ENCODE measurements around the gene HTR5A. TPM values are rescaled to one million over a fixed set of nuclear protein-coding genes. Genes with fewer than 3 reads are reported as not detected.

Gene HTR5A
- total and polyA plus RNA-seq, 2 donors (not counting 1 experiment from before 2014, with no cell fraction given) = not detected

GRCh38 chr7:155021699-155022145, 48.4 kb upstream of the HTR5A start:
- no peak for TF ChIP-seq EZH2 (IDR thresholded peaks at IDR 0.05; ENCODE audit: borderline replicate concordance, insufficient read depth, low read depth, low read length, poor library complexity, severe bottlenecking)
- 63% methylated on average over 4 of the region's 7 CpGs for WGBS (ENCODE audit: insufficient coverage)
- H3K27me3 Mint-ChIP-seq = peaks cover 18% of the 10 kb centered on the region

DNA sequence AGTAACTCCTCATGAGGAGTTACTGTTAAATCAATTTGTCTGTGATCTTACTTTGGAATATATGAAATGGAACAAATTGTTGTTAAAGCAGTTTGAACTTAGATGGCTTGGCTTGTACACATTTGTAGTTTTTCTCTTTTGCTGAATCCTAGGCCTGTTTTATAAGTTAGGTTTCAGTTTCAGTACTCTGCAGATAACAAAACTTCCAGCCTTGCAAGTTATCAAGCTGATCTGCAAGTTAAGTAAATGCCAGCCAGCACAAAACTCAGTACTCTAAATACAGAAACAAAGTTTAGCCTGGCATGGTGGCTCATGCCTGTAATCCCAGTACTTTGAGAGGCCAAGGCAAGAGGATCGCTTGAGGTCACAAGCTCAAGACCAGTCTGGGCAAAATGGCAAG, 42.2 kb upstream of the HTR5A start:
- WGBS (ENCODE audit: insufficient coverage) = 100% methylated on average over 1 of the region's 1 CpG
- H3K27ac Mint-ChIP-seq = no peak overlapping the region
- intact Hi-C loops (cut with micrococcal nuclease) = no loop called here

More at GRCh38 chr7:155021699-155022145, 48.4 kb upstream of the HTR5A start:
- no peak overlapping the region for H2AFZ ChIP-seq (ENCODE audit: insufficient read depth, low read depth, low read length, poor library complexity, severe bottlenecking)
- no peak overlapping the region for H3K27ac Mint-ChIP-seq
- no peaks in the 10 kb centered on the region for H3K4me1 Mint-ChIP-seq
- no peaks in the 10 kb centered on the region for H3K9me3 Mint-ChIP-seq (ENCODE audit: insufficient read depth)
- DNase-seq (no peak), ATAC-seq (ENCODE audit: low read depth) (no peak)
- no peaks in the 10 kb centered on the region for H3K79me2 ChIP-seq (ENCODE audit: control insufficient read depth, insufficient read depth, low read length)
- no peak overlapping the region for H3K4me2 ChIP-seq (replicated peaks; ENCODE audit: low read depth, low read length, poor library complexity, severe bottlenecking)
- H4K20me1 ChIP-seq (ENCODE audit: control insufficient read depth, insufficient read depth, low read length, poor library complexity, severe bottlenecking) = no peaks in the 10 kb centered on the region
- no peak overlapping the region for H3K27ac ChIP-seq (ENCODE audit: low read length in 2 of 2)
- POLR2A ChIA-PET = no interaction called here
- no peaks in the 10 kb centered on the region for H3K27me3 ChIP-seq (replicated peaks in 1 of 4; ENCODE audit: control extremely low read depth in 1 of 4, control insufficient read depth in 3 of 4, insufficient read depth in 4 of 4, low read length in 3 of 4)
- H3K4me3 Mint-ChIP-seq = no peak overlapping the region
- H3K4me3 ChIP-seq (ENCODE audit: control extremely low read depth in 1 of 5, extremely low read depth in 1 of 5, insufficient read depth in 1 of 5, low read depth in 2 of 5, low read length in 4 of 5) = no peak overlapping the region
- H3K4me1 ChIP-seq (ENCODE audit: control insufficient read depth in 2 of 2, insufficient read depth in 2 of 2, low read length in 2 of 2) = no peaks in the 10 kb centered on the region
- intact Hi-C loops (cut with micrococcal nuclease) = no loop called here
- no peaks in the 10 kb centered on the region for H3K36me3 ChIP-seq (replicated peaks in 1 of 2; ENCODE audit: control extremely low read depth in 1 of 2, control insufficient read depth in 1 of 2, extremely low read depth in 1 of 2, insufficient read depth in 2 of 2, low read length in 1 of 2)
- CTCF ChIA-PET = no interaction called here
- no peaks in the 10 kb centered on the region for H3K9me3 ChIP-seq (ENCODE audit: control extremely low read depth in 1 of 3, control insufficient read depth in 2 of 3, insufficient read depth in 1 of 3, low read length in 2 of 3)
- no peak overlapping the region for H3K9ac ChIP-seq (ENCODE audit: low read length)

More for the DNA sequence above, 42.2 kb upstream of the HTR5A start:
- TF ChIP-seq, protein P1, sequence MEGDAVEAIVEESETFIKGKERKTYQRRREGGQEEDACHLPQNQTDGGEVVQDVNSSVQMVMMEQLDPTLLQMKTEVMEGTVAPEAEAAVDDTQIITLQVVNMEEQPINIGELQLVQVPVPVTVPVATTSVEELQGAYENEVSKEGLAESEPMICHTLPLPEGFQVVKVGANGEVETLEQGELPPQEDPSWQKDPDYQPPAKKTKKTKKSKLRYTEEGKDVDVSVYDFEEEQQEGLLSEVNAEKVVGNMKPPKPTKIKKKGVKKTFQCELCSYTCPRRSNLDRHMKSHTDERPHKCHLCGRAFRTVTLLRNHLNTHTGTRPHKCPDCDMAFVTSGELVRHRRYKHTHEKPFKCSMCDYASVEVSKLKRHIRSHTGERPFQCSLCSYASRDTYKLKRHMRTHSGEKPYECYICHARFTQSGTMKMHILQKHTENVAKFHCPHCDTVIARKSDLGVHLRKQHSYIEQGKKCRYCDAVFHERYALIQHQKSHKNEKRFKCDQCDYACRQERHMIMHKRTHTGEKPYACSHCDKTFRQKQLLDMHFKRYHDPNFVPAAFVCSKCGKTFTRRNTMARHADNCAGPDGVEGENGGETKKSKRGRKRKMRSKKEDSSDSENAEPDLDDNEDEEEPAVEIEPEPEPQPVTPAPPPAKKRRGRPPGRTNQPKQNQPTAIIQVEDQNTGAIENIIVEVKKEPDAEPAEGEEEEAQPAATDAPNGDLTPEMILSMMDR (IDR thresholded peaks at IDR 0.05) = no peak
- no peak for TF ChIP-seq EZH2 (IDR thresholded peaks at IDR 0.05; ENCODE audit: borderline replicate concordance, insufficient read depth, low read depth, low read length, poor library complexity, severe bottlenecking)
- DNase-seq (no peak), ATAC-seq (ENCODE audit: low read depth) (no peak)
- ChIA-PET CTCF (no interaction called here), POLR2A (no interaction called here)
- H3K9me3 ChIP-seq (ENCODE audit: control extremely low read depth in 1 of 3, control insufficient read depth in 2 of 3, insufficient read depth in 1 of 3, low read length in 2 of 3) = no peaks in the 10 kb centered on the region
- no peaks in the 10 kb centered on the region for H3K36me3 ChIP-seq (replicated peaks in 1 of 2; ENCODE audit: control extremely low read depth in 1 of 2, control insufficient read depth in 1 of 2, extremely low read depth in 1 of 2, insufficient read depth in 2 of 2, low read length in 1 of 2)
- H3K4me1 ChIP-seq (ENCODE audit: control insufficient read depth in 2 of 2, insufficient read depth in 2 of 2, low read length in 2 of 2) = no peaks in the 10 kb centered on the region
- H2AFZ ChIP-seq (ENCODE audit: insufficient read depth, low read depth, low read length, poor library complexity, severe bottlenecking) = no peak overlapping the region
- no peaks in the 10 kb centered on the region for H3K9me3 Mint-ChIP-seq (ENCODE audit: insufficient read depth)
- no peaks in the 10 kb centered on the region for H3K79me2 ChIP-seq (ENCODE audit: control insufficient read depth, insufficient read depth, low read length)
- peaks cover 0 to 4% (median 0%) of the 10 kb centered on the region in 4 experiments for H3K27me3 ChIP-seq (replicated peaks in 1 of 4; ENCODE audit: control extremely low read depth in 1 of 4, control insufficient read depth in 3 of 4, insufficient read depth in 4 of 4, low read length in 3 of 4)
- no peak overlapping the region for H3K27ac ChIP-seq (ENCODE audit: low read length in 2 of 2)
- H3K4me3 ChIP-seq (ENCODE audit: control extremely low read depth in 1 of 5, extremely low read depth in 1 of 5, insufficient read depth in 1 of 5, low read depth in 2 of 5, low read length in 4 of 5) = no peak overlapping the region
- no peaks in the 10 kb centered on the region for H4K20me1 ChIP-seq (ENCODE audit: control insufficient read depth, insufficient read depth, low read length, poor library complexity, severe bottlenecking)
- peaks cover 32% of the 10 kb centered on the region for H3K27me3 Mint-ChIP-seq
- no peak overlapping the region for H3K4me2 ChIP-seq (replicated peaks; ENCODE audit: low read depth, low read length, poor library complexity, severe bottlenecking)
- no peak overlapping the region for H3K4me3 Mint-ChIP-seq
- no peak overlapping the region for H3K9ac ChIP-seq (ENCODE audit: low read length)
- no peaks in the 10 kb centered on the region for H3K4me1 Mint-ChIP-seq
